Muscle layer of colon (tissue), 2 donors: ENCODE data around the gene KRTAP2-2.

Source experiments
- H3K27ac ChIP-seq: one replicate; pipeline ENCODE4 v1.7.0; 2013; ENCODE audit warnings: low read depth, mild to moderate bottlenecking, low read length, moderate library complexity
- H3K27me3 ChIP-seq, 2 donors: one replicate each; pipeline ENCODE4 v1.7.0; 2013; ENCODE audit warnings: low read length in 2 of 2, mild to moderate bottlenecking in 2 of 2; ENCODE audit not compliant: insufficient read depth in 2 of 2, control insufficient read depth in 1 of 2
- H3K36me3 ChIP-seq: one replicate; pipeline ENCODE4 v1.7.0; 2013; ENCODE audit warnings: mild to moderate bottlenecking, low read length; ENCODE audit not compliant: insufficient read depth
- H3K4me1 ChIP-seq: one replicate; pipeline ENCODE4 v1.7.0; 2013; ENCODE audit warnings: mild to moderate bottlenecking, low read length; ENCODE audit not compliant: insufficient read depth
- H3K4me3 ChIP-seq, 2 donors: one replicate each; pipeline ENCODE4 v1.7.0; 2013; ENCODE audit warnings: low read length in 2 of 2, low read depth in 1 of 2, mild to moderate bottlenecking in 1 of 2, moderate library complexity in 1 of 2
- H3K9ac ChIP-seq: one replicate; pipeline ENCODE4 v1.7.0; 2013; ENCODE audit warnings: low read length
- H3K9me3 ChIP-seq: one replicate; pipeline ENCODE4 v1.7.0; 2013; ENCODE audit warnings: mild to moderate bottlenecking, low read length
- donor health status: abdominal sarcoma.
- donor health status: Adenocarcinoma of cecum.

Gene KRTAP2-2

DNA sequence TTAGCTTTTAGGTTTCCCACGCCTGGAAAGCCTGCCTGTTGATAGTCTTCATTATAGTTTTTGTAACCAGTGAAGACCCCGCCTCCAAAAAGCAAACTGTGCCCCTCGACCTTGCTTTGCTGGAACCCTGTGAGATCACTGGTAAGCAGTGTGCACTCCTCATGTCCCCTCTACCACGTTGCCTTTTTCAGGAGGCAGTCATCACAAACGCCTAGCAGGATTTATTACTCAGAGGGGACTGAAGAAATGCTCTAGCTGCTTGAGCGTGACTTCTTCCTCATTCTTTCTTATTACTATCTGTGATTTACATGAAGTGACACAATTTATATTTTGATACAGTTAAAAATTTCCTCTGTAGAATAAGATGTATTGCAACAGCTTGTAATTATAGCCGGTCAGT is 39.6 kb downstream of the KRTAP2-2 start:
- Histone ChIP-seq H3K36me3 (no peaks in the 10 kb centered on the region), H3K4me3 (no peak overlapping the region), H3K4me1 (no peaks in the 10 kb centered on the region), H3K27me3 (peaks cover 0 to 3% of the 10 kb centered on the region in 2 donors), H3K9me3 (no peaks in the 10 kb centered on the region), H3K9ac (no peak overlapping the region), H3K27ac (no peak overlapping the region)

DNA sequence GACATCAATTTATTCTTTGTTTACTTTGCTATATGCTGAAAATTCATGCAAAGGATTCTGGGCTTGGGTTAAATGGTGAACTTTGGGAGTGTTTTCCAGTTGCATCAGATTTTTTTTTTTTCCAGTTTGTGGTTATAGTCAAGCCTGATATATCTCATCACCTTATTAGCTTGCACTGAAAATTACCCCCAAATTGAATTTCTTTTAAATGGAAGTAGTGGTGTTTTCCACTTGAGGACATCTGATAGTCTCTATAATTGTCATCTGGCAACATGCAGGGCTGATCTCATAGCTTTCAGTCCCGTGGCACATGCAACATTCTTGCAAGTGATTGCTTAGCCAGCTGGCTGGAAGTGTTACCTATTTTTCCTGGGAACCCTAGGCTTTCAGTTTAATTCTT is 41.4 kb downstream of the KRTAP2-2 start:
- H3K4me3 ChIP-seq: no peak overlapping the region
- no peaks in the 10 kb centered on the region for H3K4me1 ChIP-seq
- H3K36me3 ChIP-seq: no peaks in the 10 kb centered on the region
- no peaks in the 10 kb centered on the region for H3K9me3 ChIP-seq
- no peak overlapping the region for H3K27ac ChIP-seq
- H3K27me3 ChIP-seq: peaks cover 0 to 3% of the 10 kb centered on the region in 2 donors
- no peak overlapping the region for H3K9ac ChIP-seq

- no peaks in the 10 kb centered on the region for H3K36me3 ChIP-seq
- no peaks in the 10 kb centered on the region for H3K4me1 ChIP-seq
- no peak overlapping the region for H3K4me3 ChIP-seq
- H3K27me3 ChIP-seq: peaks cover 0 to 3% of the 10 kb centered on the region in 2 donors
- no peak overlapping the region for H3K9ac ChIP-seq
- H3K9me3 ChIP-seq: no peaks in the 10 kb centered on the region
- no peak overlapping the region for H3K27ac ChIP-seq
Measured at GRCh38 chr17:41013181-41013580, 41.8 kb downstream of the KRTAP2-2 start.

DNA sequence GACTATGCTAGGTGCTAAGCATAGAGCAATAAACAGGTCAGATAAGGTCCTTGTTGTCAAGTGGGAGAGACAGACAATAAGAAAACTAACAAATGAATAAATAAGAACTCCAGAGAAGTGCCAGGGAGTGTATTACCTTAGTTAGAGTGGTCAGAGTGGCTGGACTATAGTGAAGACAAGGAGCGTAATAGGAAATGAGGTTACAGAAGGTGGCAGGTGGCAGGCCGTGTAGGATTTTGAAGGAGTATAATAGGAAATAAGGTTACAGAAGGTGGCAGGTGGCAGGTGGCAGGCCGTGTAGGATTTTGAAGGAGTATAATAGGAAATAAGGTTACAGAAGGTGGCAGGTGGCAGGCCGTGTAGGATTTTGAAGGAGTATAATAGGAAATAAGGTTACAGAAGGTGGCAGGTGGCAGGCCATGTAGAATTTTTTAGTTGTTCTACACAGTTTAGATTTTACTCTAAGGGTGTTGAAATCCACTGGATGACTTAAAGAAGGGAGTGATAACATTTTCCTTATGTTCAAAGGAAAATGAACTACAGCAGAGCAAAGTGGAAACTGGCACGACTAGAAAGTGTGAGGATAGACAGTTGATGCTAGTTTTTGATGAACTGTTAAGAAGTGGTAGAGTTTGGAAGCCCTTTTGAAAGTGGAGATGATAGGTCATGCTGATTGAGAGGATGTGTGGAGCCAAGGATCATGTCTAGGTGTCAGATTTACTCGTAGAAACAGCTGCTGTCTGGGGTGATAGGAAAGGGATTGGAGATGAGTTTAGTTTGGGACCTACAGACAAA is 42.5 kb downstream of the KRTAP2-2 start:
- H3K4me1 ChIP-seq: no peaks in the 10 kb centered on the region
- H3K27ac ChIP-seq: no peak overlapping the region
- H3K9ac ChIP-seq: no peak overlapping the region
- no peaks in the 10 kb centered on the region for H3K36me3 ChIP-seq
- H3K27me3 ChIP-seq: peaks cover 0 to 3% of the 10 kb centered on the region in 2 donors
- no peaks in the 10 kb centered on the region for H3K9me3 ChIP-seq
- H3K4me3 ChIP-seq: no peak overlapping the region

DNA sequence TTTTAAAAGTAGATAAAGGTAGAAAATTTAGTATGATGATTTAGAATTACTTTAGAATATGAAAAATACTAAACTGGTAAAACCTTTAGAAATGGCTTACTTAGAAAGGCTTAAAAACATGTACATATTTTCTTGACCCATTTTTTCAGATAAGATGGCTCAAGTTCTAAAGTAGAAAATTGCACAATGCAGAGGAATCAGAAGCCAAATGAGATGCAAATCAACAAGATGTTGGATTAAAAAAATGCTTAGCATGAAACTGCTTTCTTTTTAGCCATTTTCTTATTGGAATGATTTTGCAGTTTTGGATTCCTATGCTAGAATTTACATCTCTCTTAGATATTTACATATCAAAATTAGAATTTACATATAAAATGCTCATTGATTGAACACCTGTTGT is 44.6 kb downstream of the KRTAP2-2 start:
- H3K9me3 ChIP-seq: no peaks in the 10 kb centered on the region
- no peaks in the 10 kb centered on the region for H3K4me1 ChIP-seq
- no peak overlapping the region for H3K27ac ChIP-seq
- H3K27me3 ChIP-seq: peaks cover 0 to 3% of the 10 kb centered on the region in 2 donors
- no peaks in the 10 kb centered on the region for H3K36me3 ChIP-seq
- no peak overlapping the region for H3K9ac ChIP-seq
- H3K4me3 ChIP-seq: no peak overlapping the region

GRCh38 chr17:41009936-41010335 is 45.1 kb downstream of the KRTAP2-2 start:
- H3K9me3 ChIP-seq: no peaks in the 10 kb centered on the region
- no peak overlapping the region for H3K9ac ChIP-seq
- H3K27ac ChIP-seq: no peak overlapping the region
- H3K27me3 ChIP-seq: peaks cover 0 to 3% of the 10 kb centered on the region in 2 donors
- H3K4me3 ChIP-seq: no peak overlapping the region
- H3K36me3 ChIP-seq: no peaks in the 10 kb centered on the region
- no peaks in the 10 kb centered on the region for H3K4me1 ChIP-seq

GRCh38 chr17:41009301-41009760 is 45.7 kb downstream of the KRTAP2-2 start:
- no peaks in the 10 kb centered on the region for H3K4me1 ChIP-seq

GRCh38 chr17:41008811-41009210 is 46.2 kb downstream of the KRTAP2-2 start, which contains the start of gene KRTAP3-1:
TSS of gene KRTAP3-1 (minus strand) at chr17:41009128. CDS start at chr17:41009074, 54 bp downstream.
- no peaks in the 10 kb centered on the region for H3K36me3 ChIP-seq
- H3K27me3 ChIP-seq: no peaks in the 10 kb centered on the region
- H3K4me1 ChIP-seq: no peaks in the 10 kb centered on the region
- no peak within 1 kb of the TSS for H3K9ac ChIP-seq
- no peaks in the 10 kb centered on the region for H3K9me3 ChIP-seq
- H3K27ac ChIP-seq: no peak within 1 kb of the TSS
- H3K4me3 ChIP-seq: no peak within 1 kb of the TSS

More at GRCh38 chr17:41009301-41009760, 45.7 kb downstream of the KRTAP2-2 start:
- H3K36me3 ChIP-seq: no peaks in the 10 kb centered on the region
- no peaks in the 10 kb centered on the region for H3K9me3 ChIP-seq
- H3K27ac ChIP-seq: no peak overlapping the region
- H3K9ac ChIP-seq: no peak overlapping the region
- no peak overlapping the region for H3K4me3 ChIP-seq
- no peaks in the 10 kb centered on the region for H3K27me3 ChIP-seq
